Measurements from ENCODE around the gene BRD2.
"Not testable (repeated sequence)": the region's sequence is repeated elsewhere in the genome, so short reads cannot be mapped to it uniquely, and the experiment has no call there.

Gene BRD2

GRCh38 chr6:32968093-32968866 is at the start of gene BRD2:
TSS of gene BRD2 (plus strand) at chr6:32968594. CDS start at chr6:32972899, 4,305 bp downstream.
- DNase-seq: peak; percentile 90

- DNase-seq: no peak
Observed at GRCh38 chr6:32920715-32921114, 47.7 kb upstream of the BRD2 start.

GRCh38 chr6:32922083-32922482 is 46.3 kb upstream of the BRD2 start:
- DNase-seq: no peak

GRCh38 chr6:32931211-32931610 is 37.2 kb upstream of the BRD2 start:
- DNase-seq: no peak

- no peak for DNase-seq
Observed at GRCh38 chr6:32932132-32932868, 36.1 kb upstream of the BRD2 start.

- DNase-seq: peak; percentile 24
Observed at GRCh38 chr6:32933661-32934085, 34.7 kb upstream of the BRD2 start.

- no peak for DNase-seq
Observed at GRCh38 chr6:32935551-32936238, 32.7 kb upstream of the BRD2 start.

GRCh38 chr6:32936239-32937152 is 31.9 kb upstream of the BRD2 start:
- DNase-seq: no peak

- no peak for DNase-seq
Observed at GRCh38 chr6:32937230-32937633, 31.2 kb upstream of the BRD2 start.

GRCh38 chr6:32938494-32938893 is 29.9 kb upstream of the BRD2 start:
- DNase-seq: no peak

GRCh38 chr6:32940656-32941213 is 27.7 kb upstream of the BRD2 start, which contains the start of gene HLA-DMB:
TSS of gene HLA-DMB (minus strand) at chr6:32941028. CDS start at chr6:32940807, 221 bp downstream.
- no peak for DNase-seq

- no peak for DNase-seq
Observed at GRCh38 chr6:32941214-32941768, 27.1 kb upstream of the BRD2 start.

GRCh38 chr6:32942555-32943123 is 25.8 kb upstream of the BRD2 start:
- DNase-seq: not testable (repeated sequence)

- no peak for DNase-seq
Observed at GRCh38 chr6:32943864-32944649, 24.3 kb upstream of the BRD2 start.

- no peak for DNase-seq
Observed at GRCh38 chr6:32945108-32945760, 23.2 kb upstream of the BRD2 start.

- no peak for DNase-seq
Observed at GRCh38 chr6:32945953-32946352, 22.4 kb upstream of the BRD2 start.

GRCh38 chr6:32946893-32947292 is 21.5 kb upstream of the BRD2 start:
- DNase-seq: no peak

- DNase-seq: no peak
Observed at GRCh38 chr6:32947552-32948465, 20.6 kb upstream of the BRD2 start.

GRCh38 chr6:32949113-32949512 is 19.3 kb upstream of the BRD2 start:
- no peak for DNase-seq

Data from T1000 (cell line).